ENCODE data around the gene SIVA1.

The SIVA1 gene

GRCh38 chr14:104797115-104798044 is 44.4 kb downstream of the SIVA1 start:
- DNase-seq (ENCODE audit: low read depth in 2 of 2), result no peak

DNA sequence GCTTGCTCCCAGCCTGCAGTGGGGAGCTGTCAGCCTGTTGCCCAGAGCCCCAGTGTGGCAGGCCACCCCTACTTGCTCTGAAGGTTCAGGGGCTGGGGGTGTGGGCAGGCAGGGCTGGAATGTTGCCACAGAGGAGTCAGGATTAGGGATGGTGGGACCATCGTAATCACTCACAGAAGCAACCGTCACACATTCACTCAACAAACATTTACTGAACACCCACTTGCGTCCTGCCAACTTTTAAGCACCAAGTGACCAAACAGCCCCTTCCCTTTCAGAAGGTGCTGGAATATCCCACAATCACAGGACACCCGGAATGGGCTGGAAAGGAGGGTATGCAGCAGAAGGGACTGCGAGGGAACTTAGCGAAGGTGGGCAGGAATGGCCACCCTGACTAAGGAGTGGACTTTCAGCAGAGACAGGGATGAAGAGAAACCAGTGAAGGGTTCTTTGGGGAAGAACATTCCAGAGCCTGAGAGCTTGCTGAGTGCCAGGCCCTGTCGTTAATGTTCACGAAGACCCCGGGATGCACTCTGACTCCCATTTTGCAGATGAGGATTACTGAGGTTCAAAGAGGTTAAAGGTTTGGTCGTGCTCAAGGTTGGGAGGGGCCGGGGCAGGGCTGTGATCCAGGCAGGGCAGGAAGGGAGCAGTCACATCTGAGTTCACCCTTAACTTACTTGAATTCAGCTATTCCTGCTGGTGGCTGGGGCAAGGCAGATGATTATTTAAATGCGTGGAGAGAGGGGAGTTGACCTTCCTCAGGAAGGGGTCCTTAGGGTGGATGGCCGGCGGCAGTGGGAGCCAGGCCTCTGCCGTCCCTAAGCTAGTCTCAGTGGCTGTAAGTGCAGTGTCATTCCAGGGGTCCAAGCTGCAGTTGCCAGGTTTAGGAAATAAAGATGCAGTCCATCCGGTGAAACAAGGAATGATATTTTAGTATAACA is 45.6 kb downstream of the SIVA1 start:
- no peak for DNase-seq (ENCODE audit: low read depth in 2 of 2)

DNA sequence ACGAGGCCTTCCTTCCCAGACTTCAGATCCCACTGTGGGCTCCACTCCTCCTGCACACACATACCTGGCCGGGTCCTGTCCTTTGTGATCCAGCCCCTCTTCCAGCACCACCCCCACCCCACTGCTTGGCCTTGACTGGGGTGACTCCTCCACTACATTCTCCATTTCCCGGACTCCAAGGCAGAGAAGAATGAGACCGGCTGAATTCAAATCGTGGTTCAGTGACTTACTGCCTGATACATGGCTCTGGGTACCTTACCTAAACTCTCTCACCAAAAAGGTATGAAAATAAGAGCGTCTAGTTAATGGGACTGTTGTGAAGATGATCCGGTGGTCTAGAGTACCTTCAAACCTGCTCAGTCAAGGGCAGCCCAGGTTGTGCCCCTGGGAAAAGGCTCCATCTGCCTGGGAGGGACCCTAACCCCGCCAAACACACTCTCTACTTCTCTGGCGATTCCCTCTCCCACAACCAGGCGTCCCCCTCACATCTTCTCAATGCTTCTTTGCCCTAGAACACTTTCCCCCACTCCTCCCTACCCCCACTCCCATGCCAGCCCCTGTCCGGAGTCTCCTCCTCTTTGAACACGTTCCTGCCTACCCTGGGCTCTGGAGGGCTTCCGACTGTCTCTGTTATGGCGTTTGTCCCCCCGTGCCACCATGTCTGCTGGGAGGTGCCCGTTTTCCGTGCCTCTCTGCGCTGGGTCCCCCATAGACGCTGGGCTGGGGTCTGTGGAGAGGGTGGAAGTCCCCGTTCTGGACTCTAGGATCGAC is 46.5 kb downstream of the SIVA1 start:
- DNase-seq (ENCODE audit: low read depth in 2 of 2), result no peak

DNA sequence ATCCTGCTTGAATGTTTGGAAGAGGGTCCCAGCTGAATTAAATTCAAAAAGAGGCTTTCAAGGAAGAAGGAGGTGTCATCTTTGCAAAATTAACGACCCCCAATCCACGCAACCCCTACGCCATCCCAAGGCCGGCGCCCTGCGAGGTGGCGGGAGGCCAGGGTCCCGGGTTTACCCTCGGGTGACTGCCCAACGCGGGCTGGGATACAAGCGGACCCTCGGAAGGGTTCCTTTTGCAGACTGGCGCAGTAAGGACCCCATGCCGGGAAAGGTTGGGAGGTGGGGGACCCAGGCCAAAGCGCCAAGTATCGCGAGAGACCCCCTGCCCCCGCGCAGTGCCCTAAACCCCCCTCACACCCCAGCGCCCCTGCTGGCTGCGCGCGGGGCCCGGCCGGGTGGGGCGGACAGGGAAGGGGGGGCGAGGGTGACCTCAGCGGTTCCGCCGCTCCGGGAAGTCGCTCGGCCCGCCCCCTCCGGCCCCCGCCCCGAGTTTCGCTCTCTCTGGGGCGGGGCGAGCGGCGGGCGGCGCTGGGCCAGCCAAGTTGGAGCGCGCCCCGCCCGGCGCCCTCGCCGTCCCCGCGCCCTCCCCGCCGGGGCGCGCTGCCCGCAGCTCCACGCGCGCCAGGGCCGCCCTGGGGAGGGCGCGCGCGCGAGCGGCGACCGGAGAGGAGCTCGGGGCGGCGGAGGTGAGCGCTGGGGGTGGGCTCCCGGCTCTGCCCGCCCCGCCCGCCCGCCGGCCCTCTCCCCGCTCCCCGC is 47.2 kb downstream of the SIVA1 start:
- peak; percentile 77 to 81 for DNase-seq (ENCODE audit: low read depth in 2 of 2)

GRCh38 chr14:104800771-104801519 is 48.0 kb downstream of the SIVA1 start, which contains the start of gene ZBTB42:
TSS of gene ZBTB42 (plus strand) at chr14:104801101. CDS start at chr14:104801198, 97 bp downstream.
- peak; percentile 52 to 63 for DNase-seq (ENCODE audit: low read depth in 2 of 2)

DNA sequence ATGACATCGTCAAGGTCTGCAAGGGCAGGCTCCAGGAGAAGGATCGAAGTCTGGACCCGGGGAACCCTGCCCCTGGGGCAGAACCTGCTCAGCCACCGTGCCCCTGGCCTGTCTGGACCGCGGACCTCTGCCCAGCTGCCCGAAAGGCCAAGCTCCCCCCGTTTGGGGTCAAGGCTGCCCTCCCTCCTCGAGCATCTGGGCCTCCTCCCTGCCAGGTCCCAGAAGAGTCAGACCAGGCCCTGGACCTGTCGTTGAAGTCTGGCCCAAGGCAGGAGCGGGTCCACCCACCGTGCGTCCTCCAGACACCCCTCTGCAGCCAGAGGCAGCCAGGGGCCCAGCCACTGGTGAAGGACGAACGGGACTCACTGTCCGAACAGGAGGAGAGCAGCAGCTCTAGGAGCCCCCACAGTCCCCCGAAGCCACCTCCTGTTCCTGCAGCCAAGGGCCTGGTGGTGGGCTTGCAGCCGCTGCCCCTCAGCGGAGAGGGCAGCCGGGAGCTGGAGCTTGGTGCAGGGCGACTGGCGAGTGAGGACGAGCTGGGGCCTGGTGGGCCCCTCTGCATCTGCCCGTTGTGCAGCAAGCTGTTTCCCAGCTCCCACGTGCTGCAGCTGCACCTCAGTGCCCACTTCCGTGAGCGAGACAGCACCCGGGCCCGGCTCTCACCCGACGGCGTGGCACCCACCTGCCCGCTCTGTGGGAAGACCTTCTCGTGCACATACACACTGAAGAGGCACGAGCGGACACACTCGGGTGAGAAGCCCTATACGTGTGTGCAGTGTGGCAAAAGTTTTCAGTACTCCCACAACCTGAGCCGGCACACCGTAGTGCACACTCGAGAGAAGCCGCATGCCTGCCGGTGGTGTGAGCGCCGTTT is 48.8 kb downstream of the SIVA1 start:
- no peak for DNase-seq (ENCODE audit: low read depth in 2 of 2)

DNA sequence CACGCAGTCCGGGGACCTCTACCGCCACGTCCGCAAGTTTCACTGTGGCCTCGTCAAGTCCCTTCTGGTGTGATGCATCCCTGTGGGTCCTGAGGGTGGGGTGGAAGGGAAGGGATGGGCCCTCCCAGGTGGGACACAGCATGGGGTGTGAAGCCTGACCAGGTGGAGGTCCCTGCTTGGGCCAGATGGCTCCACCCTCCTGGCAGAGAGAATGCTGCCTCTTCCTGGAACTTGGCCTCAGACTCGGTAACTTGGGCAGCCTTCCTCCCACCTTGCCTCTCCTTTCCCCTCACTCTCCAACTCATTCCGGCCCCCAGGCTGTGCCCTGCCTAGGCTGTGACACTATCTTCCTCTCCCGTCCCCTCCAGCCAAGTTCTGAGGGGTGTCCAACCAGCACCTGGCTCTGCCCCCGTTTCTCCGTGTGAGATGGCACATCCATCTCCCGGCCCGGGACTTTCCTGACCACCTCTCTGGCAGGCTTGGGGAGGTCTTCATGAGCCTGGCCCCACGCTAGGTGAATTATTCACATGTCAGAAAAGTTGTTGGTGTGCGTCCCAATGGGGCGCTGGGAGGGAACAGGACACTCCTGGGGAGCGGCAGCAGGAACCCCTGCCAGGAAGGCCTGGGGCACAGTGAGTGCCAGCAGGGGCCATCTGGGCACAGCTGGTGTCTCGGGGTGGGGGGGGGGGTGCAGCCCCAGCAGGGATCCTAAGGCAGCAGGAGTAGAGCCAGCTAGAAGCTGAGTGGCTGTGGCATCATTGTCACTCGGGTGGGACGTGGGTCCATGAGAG is 49.6 kb downstream of the SIVA1 start:
- no peak for DNase-seq (ENCODE audit: low read depth in 2 of 2)

DNA sequence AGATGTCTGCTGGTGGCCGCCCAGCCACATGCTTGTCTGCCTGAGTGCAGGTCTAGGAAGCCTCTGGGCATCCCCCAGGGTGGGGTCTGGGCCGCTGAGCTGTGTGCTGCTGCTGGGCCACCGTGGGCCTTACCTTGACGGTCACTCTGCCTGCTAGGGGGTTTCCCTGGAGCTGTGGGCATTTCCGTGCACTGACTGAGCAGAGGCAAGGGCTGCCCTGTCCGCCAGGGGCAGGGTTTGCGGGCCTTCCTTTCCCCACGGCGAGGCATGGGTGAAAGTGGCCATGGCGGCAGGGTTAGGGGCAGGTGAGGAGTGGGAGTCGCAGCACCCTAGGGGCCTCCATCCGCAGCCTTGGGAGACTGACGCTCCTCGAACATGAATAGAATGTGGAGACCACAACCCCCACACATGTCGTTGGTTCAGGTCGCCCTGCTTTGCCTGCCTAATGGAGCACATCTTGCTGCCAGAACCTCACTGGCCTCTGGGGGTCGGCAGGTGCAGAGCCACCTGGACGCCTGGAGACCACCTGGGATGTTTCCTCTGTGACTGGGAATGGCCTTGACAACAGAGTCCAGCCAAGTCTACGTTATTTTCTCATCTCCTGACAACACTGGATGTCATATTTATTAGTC is 50.4 kb downstream of the SIVA1 start:
- no peak for DNase-seq (ENCODE audit: low read depth in 2 of 2)

DNA sequence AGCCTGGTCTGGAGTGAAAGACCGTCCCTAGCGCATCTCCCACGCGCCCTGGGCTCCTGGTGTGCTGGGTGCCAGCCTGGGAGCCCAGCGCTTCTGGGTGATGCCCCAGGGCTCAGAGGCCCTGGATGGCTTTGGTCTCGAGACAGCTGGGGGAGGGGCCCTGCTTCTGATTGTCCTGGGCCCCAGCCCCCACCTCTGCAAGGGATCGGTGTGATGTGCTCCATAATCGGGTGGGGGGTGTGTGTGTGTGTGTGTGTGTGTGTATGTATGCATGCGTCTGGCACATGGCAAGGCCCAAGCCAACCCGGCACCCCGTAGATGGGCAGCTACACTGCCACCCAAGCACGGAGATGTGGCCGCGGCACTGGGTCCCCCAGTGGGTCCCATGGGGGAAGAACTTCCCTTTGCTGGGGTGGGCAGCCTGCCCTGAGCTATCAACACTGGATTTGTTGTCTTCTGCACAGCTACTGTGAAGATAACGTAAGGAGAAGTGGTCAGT is 51.0 kb downstream of the SIVA1 start:
- no peak for DNase-seq (ENCODE audit: low read depth in 2 of 2)

GRCh38 chr14:104804481-104805325 is 51.8 kb downstream of the SIVA1 start:
- no peak for DNase-seq (ENCODE audit: low read depth in 2 of 2)

DNA sequence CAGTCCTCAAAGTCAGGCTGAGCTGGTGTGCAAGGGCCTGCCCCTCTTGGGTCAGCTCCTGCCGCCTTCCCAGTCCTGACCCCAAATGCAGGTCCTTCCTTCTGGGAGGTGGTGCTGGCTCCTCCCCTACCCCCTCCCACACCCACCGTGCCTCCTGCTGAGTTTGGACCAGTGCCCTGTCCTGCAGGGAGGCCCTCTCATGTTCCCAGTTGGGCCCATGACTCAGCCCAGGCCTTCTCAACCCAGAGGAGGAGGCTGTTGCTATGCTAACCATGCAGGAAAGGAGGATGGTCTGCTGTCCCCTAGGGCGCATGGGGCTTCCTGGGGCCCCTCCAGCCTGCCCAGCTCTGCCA is 52.4 kb downstream of the SIVA1 start:
- no peak for DNase-seq (ENCODE audit: low read depth in 2 of 2)

GRCh38 chr14:104805941-104806624 is 53.1 kb downstream of the SIVA1 start:
- no peak for DNase-seq (ENCODE audit: low read depth in 2 of 2)

DNA sequence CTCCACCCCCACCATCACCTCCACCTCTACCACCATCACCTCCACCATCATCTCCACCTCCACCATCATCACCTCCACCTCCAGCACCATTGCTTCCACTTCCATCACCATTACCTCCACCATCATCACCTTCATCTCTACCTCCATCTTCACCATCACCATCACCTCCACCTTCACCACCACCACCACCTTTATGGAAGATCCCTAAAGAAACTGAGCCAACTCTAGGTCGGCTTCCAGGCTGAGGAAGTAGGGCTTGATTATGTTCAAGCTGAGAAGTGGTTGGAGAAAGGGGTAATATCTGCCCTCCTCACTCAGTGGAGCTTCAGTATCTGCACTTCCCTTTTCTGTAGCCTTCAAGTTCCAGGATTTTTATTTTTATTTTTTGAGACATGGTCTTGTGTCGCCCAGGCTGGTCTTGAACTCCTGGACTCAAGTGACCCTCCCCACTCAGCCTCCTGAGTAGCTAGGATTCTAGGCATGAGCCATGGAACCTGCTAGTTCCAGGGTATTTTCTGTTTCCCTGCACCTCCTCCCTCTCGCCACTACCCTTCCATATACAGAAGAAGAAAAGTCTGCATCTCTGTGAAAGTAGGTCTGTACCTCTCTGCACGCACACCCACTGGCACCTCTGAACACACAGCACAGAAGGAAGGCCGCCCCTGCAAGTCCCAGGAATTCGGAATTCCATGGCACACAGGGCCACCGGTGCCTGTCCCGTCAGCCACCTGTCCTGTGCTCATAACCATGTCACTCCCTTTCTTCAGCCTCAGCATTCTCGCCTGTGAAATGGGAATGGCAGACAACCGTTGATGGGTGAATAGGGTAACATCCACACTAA is 53.9 kb downstream of the SIVA1 start:
- no peak for DNase-seq (ENCODE audit: low read depth in 2 of 2)

DNA sequence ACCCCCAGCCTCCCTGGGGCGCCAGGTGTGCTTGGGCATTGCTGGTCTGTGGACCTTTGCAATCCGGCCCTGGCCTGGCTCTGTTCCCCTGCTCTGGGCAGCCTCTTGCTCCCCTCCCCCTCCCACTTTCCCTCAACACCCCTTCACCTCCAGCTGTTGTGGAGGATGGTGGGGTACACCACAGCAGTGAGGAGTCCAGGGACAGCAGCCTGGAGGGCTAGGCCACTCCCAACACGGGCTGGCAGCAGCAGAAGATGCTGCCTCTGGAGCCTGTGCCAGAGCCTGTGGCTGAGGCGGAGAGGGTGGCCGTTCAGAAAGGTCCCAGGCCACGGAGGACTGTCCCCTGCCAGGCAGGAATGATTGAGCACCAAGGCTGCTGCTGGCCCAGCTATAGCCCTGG is 55.5 kb downstream of the SIVA1 start:
- no peak for DNase-seq (ENCODE audit: low read depth in 2 of 2)
